ENCODE results near the gene NCMAP.

GRCh38 chr1:24588573-24588972 lies 32.7 kb downstream of the NCMAP start:
- no peak for TF ChIP-seq RAD21 (IDR thresholded peaks at IDR 0.05; ENCODE audit: low read length)
- TF ChIP-seq CTCF (conservative IDR thresholded peaks at IDR 0.05; ENCODE audit: low read depth, low read length), result no peak
- TF ChIP-seq POLR2A (IDR thresholded peaks at IDR 0.05; ENCODE audit: low read depth, low read length), result no peak
